ENCODE measurements around the gene CGREF1.
"Not testable (repeated sequence)": the region's sequence is repeated elsewhere in the genome, so short reads cannot be mapped to it uniquely, and the experiment has no call there.

CGREF1 gene

GRCh38 chr2:27088634-27089033 is 30.3 kb downstream of the CGREF1 start:
- no peak for DNase-seq (ENCODE audit: low read depth in 2 of 3, low spot score in 2 of 3)

DNA sequence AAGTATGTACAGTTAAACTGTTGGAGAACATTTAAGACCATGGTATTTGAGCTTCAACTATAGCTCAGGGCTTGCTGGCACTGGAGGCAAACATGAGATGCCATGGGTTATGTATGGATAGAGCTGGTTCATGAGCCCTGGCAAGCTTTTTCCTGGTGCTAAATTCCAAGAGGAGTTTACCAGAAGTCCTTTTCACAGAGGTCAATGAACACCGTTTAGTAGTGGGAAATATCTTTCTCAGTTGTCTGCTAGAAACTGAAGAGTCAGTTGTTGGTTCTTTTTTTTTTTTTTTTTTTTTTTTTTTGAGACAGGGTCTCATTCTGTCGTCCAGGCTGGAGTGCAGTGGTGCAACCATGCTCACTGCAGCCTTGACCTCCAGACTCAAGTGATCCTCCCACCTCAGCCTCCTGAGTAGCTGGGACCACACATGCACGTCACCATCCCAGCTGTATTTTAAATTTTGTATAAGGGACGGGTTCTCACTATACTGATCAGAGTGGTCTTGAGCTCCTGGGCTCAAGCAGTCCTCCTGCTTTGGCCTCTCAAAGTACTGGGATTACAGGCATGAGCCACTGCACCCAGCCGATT is 31.0 kb downstream of the CGREF1 start:
- DNase-seq (ENCODE audit: low read depth in 2 of 3, low spot score in 2 of 3): no peak

DNA sequence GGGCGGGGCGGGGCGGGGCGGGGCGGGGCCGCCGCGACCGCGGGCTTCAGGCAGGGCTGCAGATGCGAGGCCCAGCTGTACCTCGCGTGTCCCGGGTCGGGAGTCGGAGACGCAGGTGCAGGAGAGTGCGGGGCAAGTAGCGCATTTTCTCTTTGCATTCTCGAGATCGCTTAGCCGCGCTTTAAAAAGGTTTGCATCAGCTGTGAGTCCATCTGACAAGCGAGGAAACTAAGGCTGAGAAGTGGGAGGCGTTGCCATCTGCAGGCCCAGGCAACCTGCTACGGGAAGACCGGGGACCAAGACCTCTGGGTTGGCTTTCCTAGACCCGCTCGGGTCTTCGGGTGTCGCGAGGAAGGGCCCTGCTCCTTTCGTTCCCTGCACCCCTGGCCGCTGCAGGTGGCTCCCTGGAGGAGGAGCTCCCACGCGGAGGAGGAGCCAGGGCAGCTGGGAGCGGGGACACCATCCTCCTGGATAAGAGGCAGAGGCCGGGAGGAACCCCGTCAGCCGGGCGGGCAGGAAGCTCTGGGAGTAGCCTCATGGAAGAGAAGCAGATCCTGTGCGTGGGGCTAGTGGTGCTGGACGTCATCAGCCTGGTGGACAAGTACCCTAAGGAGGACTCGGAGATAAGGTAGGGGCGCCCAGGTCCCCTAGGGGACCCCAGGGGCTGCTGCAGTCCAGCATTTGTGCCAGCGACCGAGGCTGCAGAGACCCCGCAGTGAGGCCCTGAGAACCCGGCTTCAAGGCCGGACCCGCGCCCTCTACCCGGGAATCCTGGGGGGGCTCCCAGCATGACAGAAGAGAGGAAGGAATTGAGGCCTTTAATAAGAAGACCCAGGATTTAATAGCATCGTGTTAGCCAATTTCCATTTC is 32.0 kb downstream of the CGREF1 start, which contains the start of gene KHK:
Gene KHK (plus strand): TSS at position 49 of the 870 bp plus-strand sequence. CDS start 488 bp downstream, at position 537.
- no peak for DNase-seq (ENCODE audit: low read depth in 2 of 3, low spot score in 2 of 3)

DNA sequence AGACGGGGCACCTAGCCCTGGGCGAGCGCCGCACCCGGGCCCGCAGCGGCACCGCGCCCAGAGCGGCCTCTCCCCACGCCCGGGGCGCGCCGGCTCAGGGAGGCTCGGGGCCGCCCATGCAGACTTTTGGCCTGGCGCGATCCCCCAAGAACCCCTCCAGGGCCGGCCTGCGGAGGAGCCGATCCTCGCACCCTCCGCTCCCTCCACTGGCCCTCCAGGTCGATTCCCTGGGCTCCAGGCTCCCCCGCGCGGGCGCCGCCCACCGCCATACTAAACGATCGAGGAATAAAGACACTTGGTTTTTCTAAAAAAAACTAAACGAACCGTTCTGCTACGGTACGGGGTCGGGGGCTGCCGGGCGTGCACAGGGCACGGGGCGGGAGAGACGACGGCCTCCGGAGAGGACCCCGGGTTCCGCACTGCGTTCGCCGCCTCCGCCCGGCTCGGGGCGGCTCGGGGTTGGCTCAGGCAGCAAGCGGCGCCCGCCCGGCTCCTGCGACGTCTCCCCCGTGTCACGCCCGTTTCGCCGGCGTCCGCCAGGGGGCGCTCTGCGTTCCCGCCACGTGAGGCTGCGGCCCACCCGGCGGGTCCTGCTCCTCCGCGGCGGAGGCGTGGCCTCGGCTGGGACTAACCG is 32.7 kb downstream of the CGREF1 start:
- DNase-seq (ENCODE audit: low read depth in 2 of 3, low spot score in 2 of 3): peak; percentile 96 to 99 (median 98)

GRCh38 chr2:27085673-27086089 is 33.2 kb downstream of the CGREF1 start:
- DNase-seq (ENCODE audit: low read depth in 2 of 3, low spot score in 2 of 3): peak in 1 of 3 experiments; percentile 40

- no peak for DNase-seq (ENCODE audit: low read depth in 2 of 3, low spot score in 2 of 3)
Measured at GRCh38 chr2:27085062-27085672, 33.8 kb downstream of the CGREF1 start.

- no peak for DNase-seq (ENCODE audit: low read depth in 2 of 3, low spot score in 2 of 3)
Measured at GRCh38 chr2:27084297-27085061, 34.4 kb downstream of the CGREF1 start.

DNA sequence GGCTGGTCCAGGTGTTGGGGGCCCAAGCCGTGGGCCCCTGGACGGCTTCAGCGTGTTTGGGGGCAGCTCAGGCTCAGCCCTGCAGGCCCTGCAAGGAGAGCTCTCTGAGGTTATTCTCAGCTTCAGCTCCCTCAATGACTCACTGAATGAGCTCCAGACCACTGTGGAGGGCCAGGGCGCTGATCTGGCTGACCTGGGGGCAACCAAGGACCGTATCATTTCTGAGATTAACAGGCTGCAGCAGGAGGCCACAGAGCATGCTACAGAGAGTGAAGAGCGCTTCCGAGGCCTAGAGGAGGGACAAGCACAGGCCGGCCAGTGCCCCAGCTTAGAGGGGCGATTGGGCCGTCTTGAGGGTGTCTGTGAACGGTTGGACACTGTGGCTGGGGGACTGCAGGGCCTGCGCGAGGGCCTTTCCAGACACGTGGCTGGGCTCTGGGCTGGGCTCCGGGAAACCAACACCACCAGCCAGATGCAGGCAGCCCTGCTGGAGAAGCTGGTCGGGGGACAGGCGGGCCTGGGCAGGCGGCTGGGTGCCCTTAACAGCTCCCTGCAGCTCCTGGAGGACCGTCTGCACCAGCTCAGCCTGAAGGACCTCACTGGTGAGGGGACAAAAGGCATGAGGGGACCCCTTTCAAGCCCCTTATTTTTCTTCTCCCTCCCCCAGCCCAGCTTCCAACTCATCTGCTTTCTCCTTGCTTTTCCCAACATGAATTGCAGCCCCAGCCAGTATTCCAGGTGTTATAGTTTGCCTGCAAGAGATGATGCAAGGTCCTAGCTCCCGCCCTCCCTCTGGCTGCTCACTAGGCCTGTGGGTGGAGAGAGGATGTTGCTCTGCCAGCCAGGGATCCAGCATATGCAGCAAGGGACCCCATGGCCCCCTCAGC is 35.3 kb downstream of the CGREF1 start:
- no peak for DNase-seq (ENCODE audit: low read depth in 2 of 3, low spot score in 2 of 3)

DNA sequence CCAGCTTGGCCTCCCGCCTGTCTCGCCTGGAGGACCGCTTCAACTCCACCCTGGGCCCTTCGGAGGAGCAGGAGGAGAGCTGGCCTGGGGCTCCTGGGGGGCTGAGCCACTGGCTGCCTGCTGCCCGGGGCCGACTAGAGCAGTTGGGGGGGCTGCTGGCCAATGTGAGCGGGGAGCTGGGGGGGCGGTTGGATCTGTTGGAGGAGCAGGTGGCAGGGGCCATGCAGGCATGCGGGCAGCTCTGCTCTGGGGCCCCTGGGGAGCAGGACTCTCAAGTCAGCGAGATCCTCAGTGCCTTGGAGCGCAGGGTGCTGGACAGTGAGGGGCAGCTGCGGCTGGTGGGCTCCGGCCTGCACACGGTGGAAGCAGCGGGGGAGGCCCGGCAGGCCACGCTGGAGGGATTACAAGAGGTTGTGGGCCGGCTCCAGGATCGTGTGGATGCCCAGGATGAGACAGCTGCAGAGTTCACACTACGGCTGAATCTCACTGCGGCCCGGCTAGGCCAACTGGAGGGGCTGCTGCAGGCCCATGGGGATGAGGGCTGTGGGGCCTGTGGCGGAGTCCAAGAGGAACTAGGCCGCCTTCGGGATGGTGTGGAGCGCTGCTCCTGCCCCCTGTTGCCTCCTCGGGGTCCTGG is 36.0 kb downstream of the CGREF1 start:
- DNase-seq (ENCODE audit: low read depth in 2 of 3, low spot score in 2 of 3): no peak

GRCh38 chr2:27081984-27082772 is 36.8 kb downstream of the CGREF1 start:
- no peak for DNase-seq (ENCODE audit: low read depth in 2 of 3, low spot score in 2 of 3)

DNA sequence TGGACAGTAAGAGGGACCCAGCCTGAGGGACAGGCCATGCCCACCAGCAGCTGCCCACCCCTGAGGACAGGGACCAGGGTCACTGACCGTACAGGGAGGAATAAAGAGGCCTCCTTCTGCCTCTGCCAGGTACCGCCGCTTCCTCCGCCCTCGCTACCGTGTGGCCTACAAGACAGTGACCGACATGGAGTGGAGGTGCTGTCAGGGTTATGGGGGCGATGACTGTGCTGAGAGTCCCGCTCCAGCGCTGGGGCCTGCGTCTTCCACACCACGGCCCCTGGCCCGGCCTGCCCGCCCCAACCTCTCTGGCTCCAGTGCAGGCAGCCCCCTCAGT is 38.4 kb downstream of the CGREF1 start:
- no peak for DNase-seq (ENCODE audit: low read depth in 2 of 3, low spot score in 2 of 3)

GRCh38 chr2:27080140-27080469 is 38.8 kb downstream of the CGREF1 start:
- DNase-seq (ENCODE audit: low read depth in 2 of 3, low spot score in 2 of 3): no peak

DNA sequence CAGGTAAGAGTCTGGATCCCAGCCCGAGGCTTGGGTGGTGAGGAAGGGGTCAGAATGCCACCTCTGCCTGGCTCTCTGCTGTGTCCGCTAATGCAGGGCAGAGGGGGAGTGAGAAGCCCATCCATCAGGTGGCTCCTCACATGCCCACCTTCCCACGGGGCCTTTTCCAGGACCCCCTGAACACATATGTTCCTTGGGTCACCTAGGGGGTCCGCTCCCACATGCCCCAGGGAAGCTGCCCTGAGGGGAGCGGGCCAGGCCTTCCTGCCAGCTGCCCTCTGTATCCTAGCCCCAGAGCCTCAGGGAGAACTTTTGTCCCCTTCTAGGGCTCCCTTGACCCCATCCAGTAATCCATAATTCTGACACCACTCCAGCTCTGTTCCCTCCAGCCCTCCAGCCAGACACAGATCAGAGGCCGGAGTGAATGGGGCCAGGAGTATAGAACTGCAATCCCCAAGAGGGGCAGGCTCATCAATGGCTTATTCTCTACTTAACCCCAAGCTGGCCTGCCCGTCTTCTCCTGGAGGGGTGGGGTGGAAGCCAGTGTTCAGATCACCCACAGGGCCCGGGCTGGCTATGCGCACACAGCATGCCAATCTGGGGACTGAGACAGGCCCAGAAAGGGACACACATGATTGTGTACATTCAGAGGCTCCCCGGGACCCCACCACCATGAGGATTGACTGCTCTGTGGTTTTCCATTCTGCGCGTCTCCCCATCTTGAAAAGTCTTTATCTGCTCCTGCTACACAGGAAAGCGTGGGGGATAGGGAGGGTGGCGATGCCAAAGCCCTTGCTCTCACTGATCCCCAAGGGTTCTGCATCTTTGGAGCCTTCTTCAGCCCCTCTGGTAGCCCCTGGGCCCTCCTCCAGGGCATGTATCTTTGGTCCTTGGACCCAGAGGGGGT is 39.4 kb downstream of the CGREF1 start:
- DNase-seq (ENCODE audit: low read depth in 2 of 3, low spot score in 2 of 3): no peak

GRCh38 chr2:27078267-27079194 is 40.4 kb downstream of the CGREF1 start, which contains the start of gene EMILIN1:
EMILIN1 (plus strand) TSS chr2:27078615; CDS start chr2:27079066, 451 bp downstream.
- DNase-seq (ENCODE audit: low read depth in 2 of 3, low spot score in 2 of 3): no peak

DNA sequence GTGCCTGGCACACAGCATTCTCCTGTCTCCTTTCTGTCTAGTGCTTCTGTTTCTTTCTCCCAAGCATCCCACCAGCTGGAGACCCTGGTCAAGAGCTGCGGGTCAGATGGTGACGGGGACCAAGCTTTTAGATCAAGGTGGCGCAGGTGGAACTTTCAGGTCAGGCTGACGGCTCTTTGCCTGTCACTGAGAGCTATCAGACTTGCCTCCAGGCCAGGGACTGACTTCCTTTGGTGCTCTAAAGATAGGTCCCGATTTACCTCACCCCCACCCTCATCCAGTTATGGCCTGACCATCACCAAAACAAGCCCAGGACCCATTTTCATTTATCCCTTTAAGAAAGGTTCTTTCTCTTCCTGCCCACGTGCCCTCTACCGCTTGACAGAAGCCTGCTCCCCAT is 41.7 kb downstream of the CGREF1 start:
- DNase-seq (ENCODE audit: low read depth in 2 of 3, low spot score in 2 of 3): no peak

DNA sequence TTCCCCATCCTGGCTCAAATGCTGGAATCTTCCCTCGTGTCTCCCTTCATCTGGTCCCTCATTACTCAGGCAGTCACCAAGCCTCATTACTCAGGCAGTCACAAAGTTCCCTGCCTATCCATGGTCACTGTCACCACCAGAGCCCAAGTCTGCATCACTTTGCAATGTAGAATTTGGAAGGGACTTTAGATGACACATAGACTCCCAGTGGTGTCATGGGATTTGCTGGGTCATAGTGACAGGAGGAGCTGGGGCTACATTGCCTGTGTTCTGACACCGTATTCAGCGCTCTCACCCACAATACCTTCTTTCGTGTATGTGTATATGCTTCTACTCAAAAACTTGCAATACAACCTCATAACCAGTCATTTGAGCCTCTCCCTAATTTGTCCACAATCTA is 42.6 kb downstream of the CGREF1 start:
- DNase-seq (ENCODE audit: low read depth in 2 of 3, low spot score in 2 of 3): no peak

GRCh38 chr2:27075566-27075871 is 43.4 kb downstream of the CGREF1 start:
- not testable (repeated sequence) for DNase-seq (ENCODE audit: low read depth in 2 of 3, low spot score in 2 of 3)

Data from activated CD8-positive, alpha-beta memory T cell treated with anti-CD3 and anti-CD28 coated beads for 48 hours (primary cell).